GM12801 (cell line): ENCODE data around the gene ADGRE2.

Source experiments
- CTCF ChIP-seq: IDR thresholded peaks from one replicate; pipeline ENCODE4 v1.5.1; 2011; ENCODE audit warnings: control low read depth; ENCODE audit not compliant: insufficient read length; ENCODE audit errors: extremely low read depth

Gene ADGRE2

DNA sequence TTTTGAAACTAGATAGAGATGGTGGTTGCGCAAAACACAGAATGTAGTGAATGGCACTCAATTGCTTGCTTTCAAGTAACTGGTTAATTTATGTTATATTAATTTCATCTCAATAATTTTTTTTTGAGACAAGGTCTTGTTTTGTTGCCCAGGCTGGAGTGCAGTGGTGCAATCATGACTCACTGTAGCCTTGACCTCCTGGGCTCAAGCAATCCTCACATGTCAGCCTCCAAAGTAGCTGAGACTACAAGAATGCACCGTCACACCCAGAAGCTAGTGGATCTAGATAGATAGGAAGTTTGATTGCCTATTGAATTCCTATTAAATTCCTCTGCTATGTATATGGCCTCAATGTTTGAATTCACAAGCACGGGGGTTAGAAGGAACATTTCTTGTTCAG, 26.4 kb upstream of the ADGRE2 start:
- no peak for TF ChIP-seq CTCF

- no peak for TF ChIP-seq CTCF
Measured at GRCh38 chr19:14798760-14799159, 20.4 kb upstream of the ADGRE2 start.

GRCh38 chr19:14796021-14796420, 17.7 kb upstream of the ADGRE2 start:
- no peak for TF ChIP-seq CTCF

DNA sequence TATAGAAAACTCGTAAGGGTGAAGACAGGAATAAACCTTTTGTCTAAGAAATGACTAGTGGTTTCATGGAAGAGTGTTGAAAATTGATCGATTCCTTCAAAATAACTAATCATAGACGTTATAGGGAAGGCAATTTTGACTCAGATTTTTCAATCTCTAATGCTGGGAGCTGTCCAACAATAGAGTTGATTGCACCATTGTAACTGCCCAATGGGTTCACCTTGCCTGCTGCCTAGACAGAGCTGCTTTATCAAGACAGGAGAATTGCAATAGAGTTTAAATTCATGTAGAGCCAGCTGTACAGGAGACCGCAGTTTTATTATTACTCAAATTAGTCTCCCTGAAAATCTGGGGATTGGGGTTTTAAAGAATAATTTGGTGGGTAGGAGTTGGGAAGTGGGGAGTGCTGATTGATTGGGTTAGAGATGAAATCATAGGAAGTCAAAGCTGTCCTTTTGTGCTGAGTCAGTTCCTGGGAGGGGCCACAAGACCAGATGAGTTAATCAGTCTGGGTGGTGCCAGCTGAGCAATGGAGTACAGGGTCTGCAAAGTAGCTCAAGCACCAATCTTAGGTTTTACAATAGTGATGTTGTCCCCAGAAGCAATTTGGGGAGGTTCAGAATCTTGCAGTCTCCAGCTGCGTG, 16.8 kb upstream of the ADGRE2 start:
- TF ChIP-seq CTCF = no peak

DNA sequence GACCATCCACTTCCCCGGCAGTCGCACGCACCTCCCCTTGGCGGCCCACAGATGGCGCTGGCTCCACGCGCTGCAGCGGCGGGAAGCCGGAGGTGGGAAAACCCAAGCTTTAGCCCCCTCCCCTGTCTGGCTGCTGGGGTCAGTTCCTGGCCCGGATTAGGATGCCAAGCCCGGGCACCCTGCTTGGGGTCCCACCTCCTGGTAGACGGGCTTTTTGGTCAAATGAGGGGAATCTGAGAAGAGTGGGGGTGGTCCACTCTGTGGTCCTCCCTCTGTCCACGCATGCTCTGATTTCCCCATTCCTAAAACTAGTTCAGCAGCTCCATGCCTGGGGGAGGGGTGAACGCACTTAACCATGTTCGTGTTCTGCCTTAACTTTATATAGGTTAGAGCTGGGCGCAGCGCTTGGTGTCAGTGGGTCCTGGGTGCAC, 8.1 kb upstream of the ADGRE2 start:
- TF ChIP-seq CTCF = no peak

DNA sequence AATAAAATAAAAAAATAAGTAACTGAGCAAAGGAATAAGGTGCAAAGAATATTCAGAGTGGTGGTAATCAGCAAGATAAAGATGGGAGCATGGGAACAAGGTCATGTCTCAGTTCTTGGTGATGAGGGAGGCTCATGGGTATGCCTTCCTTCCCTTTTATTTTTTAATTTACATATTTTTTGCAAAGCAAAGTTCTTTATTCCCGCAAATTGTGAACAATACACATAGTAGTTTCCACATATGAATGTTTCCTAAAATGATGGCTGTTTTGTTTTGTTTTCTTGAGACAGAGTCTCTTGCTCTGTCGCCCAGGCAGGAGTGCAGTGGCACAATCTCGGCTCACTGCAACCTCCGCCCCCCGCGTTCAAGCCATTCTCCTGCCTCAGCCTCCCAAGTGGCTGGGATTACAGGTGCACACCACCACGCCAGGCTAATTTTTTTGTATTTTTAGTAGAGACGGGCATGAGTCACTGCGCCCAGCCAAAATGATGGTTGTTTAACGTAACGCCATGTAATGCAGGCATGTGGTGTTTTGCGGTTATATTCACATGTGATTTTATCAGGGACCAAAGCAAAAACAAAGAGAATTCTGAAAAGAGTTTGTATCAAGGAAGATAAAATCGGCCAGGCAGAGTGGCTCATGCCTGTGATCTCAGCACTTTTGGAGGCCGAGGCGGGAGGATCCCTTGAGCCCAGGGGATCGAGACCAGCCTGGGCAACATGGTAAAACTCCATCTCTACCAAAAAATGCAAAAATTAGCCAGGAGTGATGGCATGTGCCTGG, 4.5 kb upstream of the ADGRE2 start:
- TF ChIP-seq CTCF = no peak

GRCh38 chr19:14779151-14779550, 791 bp upstream of the ADGRE2 start:
- no peak for TF ChIP-seq CTCF
